Measurements from ENCODE around the gene ANOS1.

ANOS1 gene

GRCh38 chrX:8737883-8738282 lies 5.9 kb upstream of the ANOS1 start:
- H3K4me3 ChIP-seq (ENCODE audit: low read depth, low read length), result no peak overlapping the region
- TF ChIP-seq, protein P1, sequence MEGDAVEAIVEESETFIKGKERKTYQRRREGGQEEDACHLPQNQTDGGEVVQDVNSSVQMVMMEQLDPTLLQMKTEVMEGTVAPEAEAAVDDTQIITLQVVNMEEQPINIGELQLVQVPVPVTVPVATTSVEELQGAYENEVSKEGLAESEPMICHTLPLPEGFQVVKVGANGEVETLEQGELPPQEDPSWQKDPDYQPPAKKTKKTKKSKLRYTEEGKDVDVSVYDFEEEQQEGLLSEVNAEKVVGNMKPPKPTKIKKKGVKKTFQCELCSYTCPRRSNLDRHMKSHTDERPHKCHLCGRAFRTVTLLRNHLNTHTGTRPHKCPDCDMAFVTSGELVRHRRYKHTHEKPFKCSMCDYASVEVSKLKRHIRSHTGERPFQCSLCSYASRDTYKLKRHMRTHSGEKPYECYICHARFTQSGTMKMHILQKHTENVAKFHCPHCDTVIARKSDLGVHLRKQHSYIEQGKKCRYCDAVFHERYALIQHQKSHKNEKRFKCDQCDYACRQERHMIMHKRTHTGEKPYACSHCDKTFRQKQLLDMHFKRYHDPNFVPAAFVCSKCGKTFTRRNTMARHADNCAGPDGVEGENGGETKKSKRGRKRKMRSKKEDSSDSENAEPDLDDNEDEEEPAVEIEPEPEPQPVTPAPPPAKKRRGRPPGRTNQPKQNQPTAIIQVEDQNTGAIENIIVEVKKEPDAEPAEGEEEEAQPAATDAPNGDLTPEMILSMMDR (IDR thresholded peaks at IDR 0.05; ENCODE audit: low read depth, low read length, missing control alignments), result no peak
- in situ Hi-C loops (cut with HindIII; ENCODE audit: low sequenced_read_pairs), result no loop called here
- DNase-seq (ENCODE audit: low read depth), result no peak

DNA sequence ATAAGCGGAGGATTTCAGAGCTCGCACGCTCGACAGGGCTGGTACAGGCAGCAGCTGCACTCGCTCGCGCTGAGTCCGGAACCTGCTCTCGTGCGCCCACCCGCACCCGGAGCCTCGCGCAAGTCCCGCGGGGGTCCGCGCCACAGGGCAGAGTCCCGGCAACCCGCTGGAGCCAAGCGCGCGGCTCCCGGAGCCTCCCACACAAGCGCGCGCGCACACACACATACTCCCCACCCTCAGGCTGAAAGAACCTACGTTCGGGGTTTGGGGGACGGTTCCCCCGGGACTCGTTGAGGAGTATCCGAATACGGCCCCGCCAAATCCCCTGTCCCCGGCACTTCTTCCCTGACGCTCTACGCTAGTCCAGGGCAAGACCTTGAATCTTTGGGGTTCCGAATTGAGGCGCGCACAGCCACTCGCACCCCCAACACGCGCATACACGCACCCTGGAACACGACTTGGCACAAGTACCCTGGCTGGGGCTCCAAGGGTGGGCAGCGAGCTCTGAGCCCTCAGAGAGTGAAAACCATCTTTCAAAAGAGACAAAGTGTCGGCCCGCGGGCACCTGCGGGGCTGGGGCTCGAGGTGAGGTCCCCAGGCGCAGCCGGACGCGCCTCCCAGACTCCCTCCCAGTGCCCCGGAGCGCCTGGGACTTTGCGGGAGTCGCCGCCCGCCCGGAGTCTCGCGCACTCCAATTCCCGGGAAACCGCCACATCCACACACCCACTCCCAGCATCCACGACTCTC lies 952 bp downstream of the ANOS1 start:
- in situ Hi-C loops (cut with HindIII; ENCODE audit: low sequenced_read_pairs), result no loop called here
- no peak for DNase-seq (ENCODE audit: low read depth)
- peak overlapping the region; percentile 56 for H3K4me3 ChIP-seq (ENCODE audit: low read depth, low read length)
- TF ChIP-seq, protein P1 (IDR thresholded peaks at IDR 0.05; ENCODE audit: low read depth, low read length, missing control alignments), result no peak

- H3K4me3 ChIP-seq (ENCODE audit: low read depth, low read length), result peak overlapping the region; percentile 56
- DNase-seq (ENCODE audit: low read depth), result no peak
- in situ Hi-C loops (cut with HindIII; ENCODE audit: low sequenced_read_pairs), result no loop called here
- TF ChIP-seq, protein P1 (IDR thresholded peaks at IDR 0.05; ENCODE audit: low read depth, low read length, missing control alignments), result no peak
These were observed 2.1 kb downstream of the ANOS1 start for GRCh38 chrX:8729811-8730210.

- in situ Hi-C loops (cut with HindIII; ENCODE audit: low sequenced_read_pairs), result no loop called here
- TF ChIP-seq, protein P1 (IDR thresholded peaks at IDR 0.05; ENCODE audit: low read depth, low read length, missing control alignments), result no peak
- DNase-seq (ENCODE audit: low read depth), result no peak
- no peak overlapping the region for H3K4me3 ChIP-seq (ENCODE audit: low read depth, low read length)
These were observed 2.9 kb downstream of the ANOS1 start for GRCh38 chrX:8728932-8729535.

GRCh38 chrX:8726031-8726652 lies 5.8 kb downstream of the ANOS1 start:
- in situ Hi-C loops (cut with HindIII; ENCODE audit: low sequenced_read_pairs), result no loop called here
- no peak overlapping the region for H3K4me3 ChIP-seq (ENCODE audit: low read depth, low read length)
- DNase-seq (ENCODE audit: low read depth), result no peak
- TF ChIP-seq, protein P1 (IDR thresholded peaks at IDR 0.05; ENCODE audit: low read depth, low read length, missing control alignments), result no peak

DNA sequence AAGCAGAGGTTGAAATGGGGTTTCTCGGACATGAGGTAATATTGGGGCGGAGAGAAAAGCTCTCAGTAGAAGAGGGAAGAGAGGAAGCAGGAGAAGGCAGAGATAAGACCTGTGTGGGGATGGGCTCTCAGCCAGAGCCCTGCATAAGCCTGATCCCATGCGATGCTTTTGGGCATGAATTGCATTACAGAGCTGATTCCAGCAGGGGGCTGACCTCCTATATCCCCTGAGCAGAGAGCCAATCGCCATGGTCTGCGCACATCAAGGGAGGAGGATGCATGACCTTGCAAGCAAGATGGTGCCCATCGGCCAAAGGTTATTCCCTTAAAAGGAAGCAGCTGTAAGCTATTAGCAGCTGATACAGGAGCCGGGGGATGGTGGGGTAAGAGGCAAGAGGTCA lies 7.6 kb downstream of the ANOS1 start:
- TF ChIP-seq, protein P1 (IDR thresholded peaks at IDR 0.05; ENCODE audit: low read depth, low read length, missing control alignments), result no peak
- DNase-seq (ENCODE audit: low read depth), result no peak

More for the DNA sequence above, 7.6 kb downstream of the ANOS1 start:
- in situ Hi-C loops (cut with HindIII; ENCODE audit: low sequenced_read_pairs), result no loop called here
- H3K4me3 ChIP-seq (ENCODE audit: low read depth, low read length), result no peak overlapping the region

All from astrocyte of the cerebellum (primary cell).